Kidney (tissue), 14 donors: ENCODE data around the gene PGM2. TPM values are rescaled to one million over a fixed set of nuclear protein-coding genes. Genes with fewer than 3 reads are reported as not detected.
A peak's percentile ranks its signal among the peaks of the same experiment; 100 is the strongest.

ENCODE experiments used
- DNase-seq, 5 donors: peaks; one replicate each; pipeline ENCODE4 v3.0.0-alpha.2; 2013 to 2020
- FAIRE-seq: peaks from 2 replicates; lab custom pipeline; 2012; peaks lifted over from hg19 to GRCh38; lab: Jason Lieb, UNC
- H3K27ac ChIP-seq, 2 donors: one replicate each; pipeline ENCODE4 v1.7.0; 2013; ENCODE audit warnings: low read depth in 2 of 2, low read length in 2 of 2, inconsistent platforms in 1 of 2
- H3K27me3 ChIP-seq: one replicate; pipeline ENCODE4 v1.7.1; 2013; ENCODE audit warnings: low read length, inconsistent platforms; ENCODE audit not compliant: control insufficient read depth, insufficient read depth
- H3K36me3 ChIP-seq, 3 donors: one replicate each; pipeline versions ENCODE4 v1.7.0 to v1.7.1; 2013; ENCODE audit warnings: low read length in 3 of 3, control low read depth in 1 of 3, inconsistent platforms in 1 of 3; ENCODE audit not compliant: insufficient read depth in 3 of 3, control insufficient read depth in 2 of 3
- H3K4me1 ChIP-seq, 3 donors: one replicate each; pipeline versions ENCODE4 v1.7.0 to v1.7.1; 2013; ENCODE audit warnings: low read length in 3 of 3, inconsistent platforms in 1 of 3, low read depth in 1 of 3; ENCODE audit not compliant: control insufficient read depth in 2 of 3, insufficient read depth in 2 of 3
- H3K4me3 ChIP-seq, 3 donors: one replicate each; pipeline versions ENCODE4 v1.7.0 to v1.8.1; 2013; ENCODE audit warnings: low read length in 3 of 3, control low read depth in 1 of 3, inconsistent platforms in 1 of 3
- H3K9ac ChIP-seq, 3 donors: one replicate each; pipeline versions ENCODE4 v1.7.0 to v1.7.1; 2013; ENCODE audit warnings: low read length in 3 of 3, control low read depth in 1 of 3, inconsistent platforms in 1 of 3
- H3K9me3 ChIP-seq, 3 donors: one replicate each; pipeline versions ENCODE4 v1.7.0 to v1.7.1; 2013; ENCODE audit warnings: low read length in 3 of 3, control low read depth in 1 of 3, inconsistent platforms in 1 of 3; ENCODE audit not compliant: control insufficient read depth in 2 of 3, insufficient read depth in 1 of 3
- CTCF ChIP-seq: IDR thresholded peaks from 3 replicates; pipeline ENCODE4 v1.5.1; 2012; ENCODE audit warnings: mild to moderate bottlenecking, moderate library complexity, borderline replicate concordance; ENCODE audit not compliant: insufficient read depth; ENCODE audit errors: extremely low read depth
- intact Hi-C: fragments of 100-400 bp; cut with DNase I; formaldehyde crosslinking; loops from one replicate; pipeline ENCODE4 v1.11.1; 2022
- polyA plus RNA-seq: library from polyadenylated mRNA; stranded (reverse); fragments of 350-450 nt; fragmentation: Illumina TruSeq; extraction: RNeasy Lipid Tissue Mini Kit (QIAGEN cat#74804); gene quantifications from one replicate; pipeline ENCODE4 v1.2.3, GENCODE V29; 2014; ENCODE audit warnings: low read depth, low replicate concordance; ENCODE audit not compliant: insufficient read depth
- total RNA-seq: library from RNA; stranded (reverse); fragmentation: NEBNext Ultra II Directional; extraction: Animal tissue kit (Norgen Biotek cat#: 25700); gene quantifications from one replicate; pipeline ENCODE4 v1.2.1, GENCODE V29; 2021
- donor health status: control.
- donor health status: control.
- donor health status: control.
- donor health status: control.
- donor health status: control.
- donor health status: DM: yes; HTN: yes; CAD: no.
- donor health status: Normal renal cell carcinoma (clear cell type).

The PGM2 gene
- total and polyA plus RNA-seq, 2 donors from 2014 or later: 15.5 to 30.7 TPM

DNA sequence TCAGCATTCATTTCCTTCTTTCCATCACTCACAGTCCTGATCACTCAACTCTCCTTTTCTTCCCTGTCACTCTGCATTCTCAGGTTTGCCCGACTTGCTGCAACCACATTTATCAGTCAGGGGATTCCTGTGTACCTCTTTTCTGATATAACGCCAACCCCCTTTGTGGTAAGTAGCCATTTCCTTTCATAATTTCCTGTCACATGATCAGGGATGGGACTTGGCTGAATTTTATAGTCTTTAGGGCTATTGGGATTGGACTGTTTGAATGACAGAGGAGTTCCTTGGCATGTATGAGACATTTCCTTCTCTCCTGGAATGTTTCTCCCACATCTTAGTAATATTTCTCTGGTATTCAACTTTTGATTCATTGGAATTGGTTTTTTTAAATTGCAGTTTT, 11.0 kb downstream of the PGM2 start:
- no peak for TF ChIP-seq CTCF
- Histone ChIP-seq H3K27me3 (no peaks in the 10 kb centered on the region), H3K4me3 (no peak overlapping the region), H3K36me3 (peaks cover 0 to 19% (median 3%) of the 10 kb centered on the region in 3 donors), H3K27ac (peak overlapping the region in 1 of 2 donors; percentile 15), H3K9me3 (no peaks in the 10 kb centered on the region), H3K4me1 (peaks cover 0 to 3% (median 0%) of the 10 kb centered on the region in 3 donors), H3K9ac (no peak overlapping the region)
- FAIRE-seq (no peak), DNase-seq (peak in 1 of 5 donors; percentile 7)
- intact Hi-C loops: no loop called here

DNA sequence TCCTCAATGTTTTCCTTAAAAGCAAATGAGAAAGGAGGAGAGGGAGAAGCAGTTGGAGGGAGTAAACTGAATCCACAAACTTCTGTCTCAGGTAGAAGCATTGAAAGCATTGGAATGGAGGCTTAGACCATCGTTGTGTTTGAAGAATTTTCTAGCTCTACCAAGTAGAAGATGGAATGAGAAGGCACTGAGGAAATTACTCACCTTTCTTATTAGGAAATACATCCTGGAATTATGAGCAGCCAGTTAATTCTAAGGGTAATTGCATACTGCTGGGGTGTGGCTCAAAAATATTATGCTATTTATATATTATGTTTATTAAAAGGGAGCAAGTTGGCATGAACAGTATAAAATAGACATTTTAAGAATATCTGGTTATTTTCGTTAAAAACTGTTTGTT, 12.9 kb downstream of the PGM2 start:
- no peak for TF ChIP-seq CTCF
- no peak overlapping the region for H3K4me3 ChIP-seq
- intact Hi-C loops: no loop called here
- H3K9me3 ChIP-seq: no peaks in the 10 kb centered on the region
- H3K27me3 ChIP-seq: no peaks in the 10 kb centered on the region
- peaks cover 0 to 3% (median 0%) of the 10 kb centered on the region in 3 donors for H3K4me1 ChIP-seq
- DNase-seq (no peak), FAIRE-seq (no peak)
- H3K9ac ChIP-seq: no peak overlapping the region
- peaks cover 0 to 15% (median 3%) of the 10 kb centered on the region in 3 donors for H3K36me3 ChIP-seq
- H3K27ac ChIP-seq: no peak overlapping the region

GRCh38 chr4:37844204-37844603, 17.7 kb downstream of the PGM2 start:
- peaks cover 4 to 24% (median 9%) of the 10 kb centered on the region in 3 donors for H3K36me3 ChIP-seq
- no peak for TF ChIP-seq CTCF
- H3K4me1 ChIP-seq: no peaks in the 10 kb centered on the region
- DNase-seq (no peak), FAIRE-seq (no peak)
- no peaks in the 10 kb centered on the region for H3K27me3 ChIP-seq
- no peak overlapping the region for H3K27ac ChIP-seq
- no peak overlapping the region for H3K4me3 ChIP-seq
- no peak overlapping the region for H3K9ac ChIP-seq
- no peaks in the 10 kb centered on the region for H3K9me3 ChIP-seq
- intact Hi-C loops: no loop called here

DNA sequence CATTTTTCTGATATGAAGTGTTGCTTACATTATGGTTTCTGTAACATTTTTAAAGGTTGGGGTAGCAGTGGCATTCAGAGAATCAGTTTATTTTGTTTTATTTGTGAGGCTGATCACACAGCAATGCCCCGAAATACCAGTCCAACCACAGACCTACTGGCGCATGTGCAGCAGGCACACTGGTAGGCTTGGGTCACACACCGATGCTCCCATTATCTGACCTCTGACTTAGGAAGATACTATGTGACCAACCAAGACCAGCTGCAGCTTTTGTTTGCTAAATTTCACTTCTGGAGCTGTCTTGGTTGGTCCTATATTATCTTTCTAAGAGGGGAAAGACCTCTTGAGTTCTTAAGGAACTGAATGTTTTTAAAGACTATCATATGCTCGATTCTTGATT, 18.7 kb downstream of the PGM2 start:
- Histone ChIP-seq H3K9me3 (no peaks in the 10 kb centered on the region), H3K9ac (no peak overlapping the region), H3K27ac (no peak overlapping the region), H3K4me3 (no peak overlapping the region), H3K27me3 (no peaks in the 10 kb centered on the region), H3K36me3 (peaks cover 4 to 22% (median 9%) of the 10 kb centered on the region in 3 donors), H3K4me1 (no peaks in the 10 kb centered on the region)
- intact Hi-C loops: no loop called here
- DNase-seq (no peak), FAIRE-seq (no peak)
- TF ChIP-seq CTCF: no peak
